Loucy (cell line): ENCODE data around the gene CCDC83.

ENCODE experiments used
- H2AFZ ChIP-seq: fragments of 200-600 bp; sonication (generic); 2 replicates; pipeline ENCODE4 v1.6.0; 2016; ENCODE audit warnings: antibody characterized with exemption, mild to moderate bottlenecking, low read length, moderate library complexity
- H3F3A ChIP-seq: fragments of 200-600 bp; 2 replicates; pipeline ENCODE4 v1.6.0; 2016; ENCODE audit warnings: antibody characterized with exemption, low read depth, mild to moderate bottlenecking
- H3K27me3 ChIP-seq: fragments of 200-600 bp; sonication (generic); 2 replicates; pipeline ENCODE4 v1.6.1; 2014; ENCODE audit warnings: low read length, mild to moderate bottlenecking; ENCODE audit not compliant: insufficient read depth, poor library complexity, severe bottlenecking
- H3K36me3 ChIP-seq: fragments of 200-600 bp; sonication (generic); 2 replicates; pipeline ENCODE4 v1.6.1; 2016; ENCODE audit warnings: low read length; ENCODE audit not compliant: insufficient read depth
- H3K4me1 ChIP-seq: fragments of 200-600 bp; sonication (generic); 2 replicates; pipeline ENCODE4 v1.5.1; 2014; ENCODE audit warnings: low read length, mild to moderate bottlenecking; ENCODE audit not compliant: insufficient read depth, poor library complexity, severe bottlenecking
- H3K4me2 ChIP-seq: fragments of 200-600 bp; sonication (generic); 2 replicates; pipeline ENCODE4 v1.6.0; 2014; ENCODE audit warnings: antibody characterized with exemption, low read length, low read depth, mild to moderate bottlenecking; ENCODE audit not compliant: poor library complexity, severe bottlenecking
- H3K4me3 ChIP-seq: fragments of 200-600 bp; sonication (generic); 2 replicates; pipeline ENCODE4 v1.5.1; 2014; ENCODE audit warnings: low read length, mild to moderate bottlenecking, mixed read lengths; ENCODE audit not compliant: poor library complexity, severe bottlenecking
- H3K79me2 ChIP-seq: fragments of 200-600 bp; sonication (generic); 2 replicates; pipeline ENCODE4 v1.6.1; 2014; ENCODE audit warnings: low read length; ENCODE audit not compliant: insufficient read depth
- H3K9ac ChIP-seq: fragments of 200-600 bp; sonication (generic); 2 replicates; pipeline ENCODE4 v1.6.0; 2014; ENCODE audit warnings: mild to moderate bottlenecking, low read depth, low read length, moderate library complexity; ENCODE audit not compliant: poor library complexity, severe bottlenecking
- H3K9me2 ChIP-seq: fragments of 200-600 bp; sonication (generic); replicated peaks from 2 replicates; pipeline ENCODE4 v1.6.1; 2016; ENCODE audit warnings: low read depth, low read length, mixed read lengths
- H3K9me3 ChIP-seq: fragments of 200-600 bp; sonication (generic); 2 replicates; pipeline ENCODE4 v1.6.1; 2014; ENCODE audit warnings: mild to moderate bottlenecking, antibody characterized with exemption, low read length, low read depth; ENCODE audit not compliant: insufficient read depth
- H4K20me1 ChIP-seq: fragments of 200-600 bp; sonication (generic); 2 replicates; pipeline ENCODE4 v1.6.0; 2014; ENCODE audit warnings: antibody characterized with exemption, low read length, mild to moderate bottlenecking; ENCODE audit not compliant: insufficient read depth, poor library complexity, severe bottlenecking
- EZH2phosphoT487 ChIP-seq: fragments of 200-600 bp; IDR thresholded peaks from 2 replicates; pipeline ENCODE4 v1.6.1; 2018; ENCODE audit warnings: antibody characterized with exemption, mild to moderate bottlenecking, moderate library complexity, borderline replicate concordance
- TF ChIP-seq, protein P1 (sequence below): fragments of 200-600 bp; sonication (generic); conservative IDR thresholded peaks from 2 replicates; pipeline ENCODE4 v1.5.1; 2014; ENCODE audit warnings: mild to moderate bottlenecking, antibody characterized with exemption, low read length

Gene CCDC83

DNA sequence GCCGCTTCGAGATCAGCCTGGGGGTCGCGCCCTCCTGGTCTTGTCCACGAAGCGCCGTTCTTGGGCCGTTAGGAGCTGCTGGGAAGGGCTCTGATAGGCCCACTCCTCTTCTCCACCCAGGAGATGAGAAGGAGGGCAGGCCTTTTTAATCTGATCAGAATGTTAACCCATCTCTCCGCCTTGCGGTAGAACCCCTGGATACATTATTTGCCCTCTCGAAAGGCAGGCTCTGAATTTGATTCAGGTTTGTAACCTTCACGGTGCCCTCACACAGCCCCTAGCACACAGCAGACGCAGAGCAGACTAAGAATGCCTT lies at the start of gene CCDC83:
Gene CCDC83, plus strand, starts transcription at position 43 of the 316 bp plus-strand sequence. CDS start 9,741 bp downstream, outside the sequence.
- Histone ChIP-seq H3F3A (no peaks in the 10 kb centered on the region), H3K36me3 (no peaks in the 10 kb centered on the region), H2AFZ (peak within 1 kb of the TSS; percentile 94), H3K79me2 (no peaks in the 10 kb centered on the region), H3K9ac (peak within 1 kb of the TSS; percentile 84), H3K9me2 (no peaks in the 10 kb centered on the region), H3K27me3 (no peaks in the 10 kb centered on the region), H3K4me1 (peaks cover 13% of the 10 kb centered on the region), H4K20me1 (no peaks in the 10 kb centered on the region), H3K4me2 (peak within 1 kb of the TSS; percentile 82), H3K9me3 (no peaks in the 10 kb centered on the region), H3K4me3 (peak within 1 kb of the TSS; percentile 85)
- TF ChIP-seq, protein P1, sequence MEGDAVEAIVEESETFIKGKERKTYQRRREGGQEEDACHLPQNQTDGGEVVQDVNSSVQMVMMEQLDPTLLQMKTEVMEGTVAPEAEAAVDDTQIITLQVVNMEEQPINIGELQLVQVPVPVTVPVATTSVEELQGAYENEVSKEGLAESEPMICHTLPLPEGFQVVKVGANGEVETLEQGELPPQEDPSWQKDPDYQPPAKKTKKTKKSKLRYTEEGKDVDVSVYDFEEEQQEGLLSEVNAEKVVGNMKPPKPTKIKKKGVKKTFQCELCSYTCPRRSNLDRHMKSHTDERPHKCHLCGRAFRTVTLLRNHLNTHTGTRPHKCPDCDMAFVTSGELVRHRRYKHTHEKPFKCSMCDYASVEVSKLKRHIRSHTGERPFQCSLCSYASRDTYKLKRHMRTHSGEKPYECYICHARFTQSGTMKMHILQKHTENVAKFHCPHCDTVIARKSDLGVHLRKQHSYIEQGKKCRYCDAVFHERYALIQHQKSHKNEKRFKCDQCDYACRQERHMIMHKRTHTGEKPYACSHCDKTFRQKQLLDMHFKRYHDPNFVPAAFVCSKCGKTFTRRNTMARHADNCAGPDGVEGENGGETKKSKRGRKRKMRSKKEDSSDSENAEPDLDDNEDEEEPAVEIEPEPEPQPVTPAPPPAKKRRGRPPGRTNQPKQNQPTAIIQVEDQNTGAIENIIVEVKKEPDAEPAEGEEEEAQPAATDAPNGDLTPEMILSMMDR, result no peak

DNA sequence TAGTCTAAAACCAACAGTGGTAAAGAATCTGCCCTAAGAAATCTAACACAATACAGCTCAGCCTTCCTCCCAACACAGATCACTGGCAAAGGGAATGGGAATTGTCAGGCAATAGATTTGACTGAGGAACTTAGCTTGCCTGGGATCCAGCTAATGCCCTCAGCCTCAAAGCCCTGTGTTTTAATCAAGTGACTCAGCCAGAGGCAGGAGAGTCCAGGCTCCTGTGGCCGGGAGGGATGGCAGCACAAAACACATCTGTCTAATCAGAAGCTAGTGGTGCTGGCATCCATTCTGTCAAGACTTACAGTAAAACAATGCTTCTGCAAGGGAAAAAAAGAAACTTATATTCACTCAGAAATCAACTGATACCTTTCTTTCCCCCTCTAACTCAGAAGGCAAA lies 49.8 kb upstream of the CCDC83 start:
- H3K27me3 ChIP-seq, result peaks cover 5% of the 10 kb centered on the region
- no peaks in the 10 kb centered on the region for H4K20me1 ChIP-seq
- no peak overlapping the region for H3K4me2 ChIP-seq
- H2AFZ ChIP-seq, result no peak overlapping the region
- H3F3A ChIP-seq, result no peaks in the 10 kb centered on the region
- no peaks in the 10 kb centered on the region for H3K79me2 ChIP-seq
- H3K9me3 ChIP-seq, result no peaks in the 10 kb centered on the region
- no peaks in the 10 kb centered on the region for H3K36me3 ChIP-seq
- no peak overlapping the region for H3K9ac ChIP-seq
- no peaks in the 10 kb centered on the region for H3K9me2 ChIP-seq
- TF ChIP-seq, protein P1, result no peak
- no peak for TF ChIP-seq EZH2phosphoT487
- H3K4me1 ChIP-seq, result peaks cover 12% of the 10 kb centered on the region
- no peak overlapping the region for H3K4me3 ChIP-seq

DNA sequence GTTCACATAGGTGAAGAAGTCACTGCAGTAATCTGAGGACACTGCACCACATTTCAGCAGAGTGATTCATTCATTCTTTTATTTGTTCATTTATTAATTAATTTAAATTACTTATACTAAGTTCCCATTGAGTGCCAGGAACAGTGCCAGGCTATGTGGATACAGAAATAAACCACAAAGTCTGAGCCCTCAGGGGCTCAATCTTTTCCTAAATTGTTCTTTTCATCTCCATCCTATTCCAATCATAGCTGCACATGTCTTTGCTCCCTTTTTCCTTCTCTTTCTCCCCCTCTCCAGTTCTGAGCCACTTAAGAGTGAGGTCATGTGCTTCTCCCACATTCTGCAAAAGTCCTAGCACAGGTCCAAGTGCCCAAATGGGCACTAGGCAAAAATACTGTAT lies 49.2 kb upstream of the CCDC83 start:
- H3K9me2 ChIP-seq, result no peaks in the 10 kb centered on the region
- H3K4me2 ChIP-seq, result no peak overlapping the region
- H3K9me3 ChIP-seq, result no peaks in the 10 kb centered on the region
- H3K4me3 ChIP-seq, result no peak overlapping the region
- no peak overlapping the region for H2AFZ ChIP-seq
- H4K20me1 ChIP-seq, result no peaks in the 10 kb centered on the region
- H3K9ac ChIP-seq, result no peak overlapping the region
- H3K36me3 ChIP-seq, result no peaks in the 10 kb centered on the region
- peaks cover 13% of the 10 kb centered on the region for H3K4me1 ChIP-seq
- TF ChIP-seq, protein P1, result no peak
- no peak for TF ChIP-seq EZH2phosphoT487
- H3K79me2 ChIP-seq, result no peaks in the 10 kb centered on the region
- no peaks in the 10 kb centered on the region for H3F3A ChIP-seq
- H3K27me3 ChIP-seq, result peaks cover 2% of the 10 kb centered on the region
